Dermis blood vessel endothelial cell (primary cell): ENCODE data around the gene NREP. TPM values are rescaled to one million over a fixed set of nuclear protein-coding genes. Genes with fewer than 3 reads are reported as not detected.

Experiments used
- DNase-seq: peaks from one replicate; pipeline ENCODE4 v3.0.0; 2010
- total RNA-seq: library from RNA; depleted of rRNA; stranded (reverse); fragments of >200 nt; gene quantifications from 2 replicates; pipeline ENCODE4 v1.2.3, GENCODE V29; 2014

Gene NREP
- total RNA-seq, 1 donor from 2014 or later = 39.0 TPM

GRCh38 chr5:111764019-111764418 is 7.0 kb upstream of the NREP start:
- no peak for DNase-seq

GRCh38 chr5:111762895-111763294 is 5.9 kb upstream of the NREP start:
- peak; percentile 15 for DNase-seq

DNA sequence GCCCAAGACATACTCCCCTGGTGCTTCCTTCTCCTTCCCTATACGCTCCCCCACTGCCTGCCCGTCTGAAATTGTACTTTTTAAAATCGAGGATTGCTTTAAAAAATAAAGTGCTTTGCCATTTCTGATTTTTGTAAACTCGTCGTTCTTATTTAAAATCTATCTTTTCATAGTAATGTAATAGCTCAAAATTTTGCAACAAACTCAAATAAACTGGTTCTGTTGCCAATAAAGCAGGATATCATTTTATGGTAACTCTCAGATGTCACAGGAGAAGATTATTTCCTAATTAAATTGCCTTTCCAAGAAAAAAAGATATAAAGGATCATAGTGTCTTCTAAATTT is 1.3 kb upstream of the NREP start:
- no peak for DNase-seq

DNA sequence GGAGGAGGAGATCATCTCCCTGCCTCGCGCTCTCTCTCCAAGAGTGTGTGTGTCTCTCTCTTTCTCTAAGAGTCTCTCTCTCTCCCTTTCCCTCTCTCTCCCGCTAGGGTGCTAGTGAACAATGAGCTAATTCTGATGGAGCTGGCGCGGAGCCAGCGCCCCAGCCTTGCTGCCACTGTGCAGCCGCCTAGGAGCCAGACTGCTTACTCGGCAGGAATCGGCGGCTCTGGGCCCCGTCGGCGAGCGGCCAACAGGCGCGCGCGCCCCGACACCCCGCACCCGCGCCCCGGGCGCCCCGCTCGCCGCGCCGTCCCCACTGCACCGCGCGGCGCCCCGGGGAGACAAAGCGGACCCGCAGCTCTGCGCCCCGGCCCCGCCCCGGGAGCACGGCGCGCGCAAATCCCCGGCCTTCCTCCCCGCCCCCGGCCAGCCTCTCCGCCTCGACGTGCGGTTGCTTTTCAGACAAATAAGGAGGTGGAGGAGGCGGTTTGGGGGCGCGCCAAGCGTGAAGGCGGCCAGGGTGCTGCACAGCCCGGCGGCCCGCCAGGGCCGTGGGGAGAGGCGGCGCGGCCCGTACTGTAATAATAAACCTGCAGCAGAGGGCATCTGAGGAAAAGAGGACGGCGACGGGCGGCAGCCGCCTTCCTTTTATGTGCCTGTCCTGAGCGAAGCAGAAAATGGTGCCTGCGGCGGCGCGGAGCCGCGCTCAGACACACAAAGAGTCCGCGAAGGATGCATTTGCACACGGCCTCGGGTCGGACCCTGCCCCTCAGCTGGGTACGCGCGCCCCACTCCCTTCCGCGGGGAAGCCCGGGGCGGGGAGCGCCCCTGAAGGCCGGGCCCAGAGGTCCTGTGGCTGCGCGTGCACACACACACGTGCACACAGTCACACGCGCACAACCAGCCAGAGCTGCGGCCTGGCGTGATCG is 625 bp upstream of the NREP start:
- DNase-seq = peak; percentile 92

GRCh38 chr5:111755942-111756381 is 1.0 kb downstream of the NREP start:
- peak; percentile 62 for DNase-seq

DNA sequence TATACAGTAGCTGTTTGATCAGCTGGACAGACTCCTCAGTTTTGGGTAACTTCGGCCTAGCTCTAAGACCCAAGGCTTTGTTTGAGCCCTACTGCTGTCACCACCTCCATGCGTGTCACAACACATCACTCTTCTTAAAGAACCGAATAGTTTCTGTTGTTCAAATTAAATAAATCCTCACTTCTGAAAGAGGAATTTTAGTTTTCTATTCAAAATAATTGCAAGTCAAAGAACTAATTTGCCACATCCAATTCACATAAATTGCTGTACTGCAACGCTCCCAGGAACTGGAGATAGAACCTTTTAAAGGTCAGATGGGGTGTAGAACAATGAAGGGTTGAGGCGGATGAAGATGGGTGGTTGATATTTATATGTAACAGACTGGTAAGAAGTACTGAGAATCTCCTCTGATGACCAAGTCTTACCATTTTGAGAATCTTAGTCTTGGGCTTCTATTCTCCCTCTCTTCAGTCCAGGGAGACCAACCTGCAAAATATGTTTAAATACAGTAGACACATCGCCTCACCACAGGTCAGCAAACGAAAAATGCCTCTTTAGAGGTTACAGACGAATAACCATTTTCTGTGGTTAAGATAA is 1.6 kb downstream of the NREP start:
- DNase-seq = peak; percentile 22

GRCh38 chr5:111753884-111754589 is 3.0 kb downstream of the NREP start:
- DNase-seq = no peak

DNA sequence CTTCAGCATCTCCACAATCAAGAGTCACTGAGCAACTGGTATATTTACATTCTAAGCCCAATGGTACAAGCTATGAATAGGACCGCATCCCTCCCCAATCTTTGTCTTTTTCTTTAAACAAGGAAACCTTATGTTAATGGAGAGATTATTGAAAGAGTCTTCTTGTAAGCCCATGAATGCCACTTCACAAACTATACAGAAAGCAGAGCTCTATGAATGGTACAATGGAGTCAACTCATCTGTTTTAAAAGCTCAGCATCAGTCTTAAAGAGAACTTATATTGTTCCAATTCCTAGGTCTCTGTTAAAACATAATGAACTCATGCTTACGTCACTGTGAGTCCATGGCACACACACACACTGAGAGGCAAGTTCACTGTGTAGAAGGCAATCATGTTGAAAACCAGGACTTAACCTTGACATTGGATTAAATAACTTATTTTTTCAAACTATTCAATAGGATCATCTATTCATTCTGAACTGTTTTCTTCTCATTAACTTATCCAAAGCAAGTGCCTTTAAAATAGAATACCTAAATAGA is 4.5 kb downstream of the NREP start:
- no peak for DNase-seq

GRCh38 chr5:111749303-111750026 is 7.5 kb downstream of the NREP start:
- DNase-seq = no peak

- DNase-seq = peak; percentile 85
Measured at GRCh38 chr5:111748304-111748763, 8.7 kb downstream of the NREP start.

DNA sequence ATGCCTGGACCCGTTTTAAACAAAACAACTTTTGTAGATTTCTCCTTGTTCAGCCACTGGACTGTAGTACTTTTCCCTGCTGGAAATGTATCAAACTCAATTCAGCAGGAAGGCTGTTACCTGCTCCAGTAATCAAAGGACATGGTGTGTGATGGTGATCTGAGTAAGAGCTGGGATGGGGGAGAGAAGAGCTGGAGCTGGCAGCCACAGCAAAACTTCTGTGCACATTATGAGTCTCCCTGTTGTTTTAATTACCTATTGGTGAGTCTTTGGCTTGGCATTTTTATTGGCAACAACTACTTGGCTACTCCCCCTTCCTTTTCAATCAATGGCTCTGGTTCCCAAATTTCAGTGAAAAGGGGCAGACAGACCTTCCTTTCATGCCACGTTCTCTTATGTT is 9.7 kb downstream of the NREP start:
- DNase-seq = peak; percentile 7

DNA sequence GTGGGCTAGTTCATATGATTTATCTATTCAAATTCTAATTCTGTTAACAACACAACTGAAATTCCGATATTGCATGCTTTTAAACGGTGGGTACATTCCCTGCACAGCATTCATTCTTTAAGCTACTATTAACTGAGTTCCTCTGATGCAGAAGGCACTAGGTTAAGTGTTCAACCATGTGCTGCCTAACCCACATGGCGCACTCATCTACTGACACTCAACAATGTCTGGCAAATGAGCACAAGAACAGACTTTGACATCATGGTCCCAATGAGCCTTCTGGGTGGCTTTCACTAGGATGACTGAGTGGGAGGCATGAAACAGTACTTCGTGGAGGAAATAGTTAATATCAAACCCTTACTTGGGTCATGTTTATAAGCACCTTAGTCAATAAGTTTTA is 10.2 kb downstream of the NREP start:
- no peak for DNase-seq

DNA sequence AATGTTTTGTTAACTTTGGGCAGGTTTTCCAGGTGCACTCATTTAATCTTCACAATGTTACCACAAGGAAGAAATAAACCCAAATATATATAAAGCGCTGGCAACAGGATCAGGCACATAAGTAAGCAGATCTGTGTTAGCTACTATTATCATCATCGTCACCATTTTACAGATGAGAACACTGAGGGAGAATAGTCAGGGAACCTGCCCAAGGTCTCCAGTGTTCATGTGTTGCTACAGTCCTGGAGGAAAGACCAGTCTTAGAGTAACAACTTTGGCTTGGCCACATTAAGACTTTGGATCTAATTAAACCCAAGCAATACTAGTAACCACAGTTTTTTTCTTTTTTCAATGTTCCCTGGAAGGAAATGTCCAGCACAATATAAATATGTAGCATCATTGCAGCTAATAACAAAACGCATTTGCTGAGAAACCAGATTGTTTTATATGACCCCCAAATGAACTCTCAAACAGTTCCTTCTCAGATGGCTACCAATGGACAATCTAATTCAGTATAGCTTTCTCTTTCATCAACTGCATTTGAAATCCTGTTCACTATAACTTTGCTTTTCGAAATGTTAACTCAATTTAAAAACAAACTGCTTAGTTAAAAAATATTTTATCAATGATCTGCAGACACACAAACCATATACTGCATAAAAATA is 11.8 kb downstream of the NREP start:
- no peak for DNase-seq

DNA sequence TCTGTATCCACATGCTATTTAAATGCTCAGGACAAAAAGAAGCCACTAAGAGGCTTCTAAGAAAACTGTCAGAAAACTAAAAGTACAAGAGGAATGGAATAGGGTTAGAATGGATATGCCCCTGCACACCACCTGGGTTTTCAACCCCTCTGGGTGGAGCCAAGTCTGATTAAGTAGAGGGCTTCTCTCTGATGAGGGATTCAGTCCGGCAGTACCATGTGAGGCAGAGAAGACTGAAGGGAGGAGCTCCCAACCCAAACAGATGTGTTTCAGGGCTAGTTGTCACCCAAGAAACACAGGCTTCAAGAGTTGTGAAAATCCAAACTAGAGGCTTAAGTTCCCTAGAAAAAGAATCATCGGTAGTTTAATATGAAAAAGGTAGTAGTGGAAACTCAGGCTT is 12.5 kb downstream of the NREP start:
- DNase-seq = no peak

GRCh38 chr5:111743988-111744387 is 13.0 kb downstream of the NREP start:
- no peak for DNase-seq

- no peak for DNase-seq
Measured at GRCh38 chr5:111743512-111743911, 13.5 kb downstream of the NREP start.

- peak; percentile 19 for DNase-seq
Measured at GRCh38 chr5:111742177-111742994, 14.6 kb downstream of the NREP start.

GRCh38 chr5:111741278-111741677 is 15.7 kb downstream of the NREP start:
- DNase-seq = no peak

- no peak for DNase-seq
Measured at GRCh38 chr5:111739416-111739815, 17.6 kb downstream of the NREP start.

DNA sequence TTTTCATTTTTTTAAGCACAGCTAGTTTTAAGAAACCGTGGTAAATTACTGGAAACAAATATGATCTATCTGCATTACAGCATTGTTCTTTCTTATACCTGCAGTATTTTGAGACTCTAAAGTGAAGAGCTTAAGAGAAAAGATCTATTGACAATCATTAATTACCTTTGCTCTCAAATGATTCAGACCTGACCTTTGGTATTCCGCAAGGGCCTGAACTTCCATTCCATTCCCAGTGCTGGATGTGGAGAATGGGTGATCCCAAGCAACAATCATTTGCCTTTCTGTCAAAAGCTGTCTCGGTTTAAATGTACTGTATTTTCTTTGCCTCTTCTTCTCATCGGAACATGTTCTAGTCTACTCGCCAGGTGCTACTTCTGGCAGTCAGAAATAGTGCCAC is 18.9 kb downstream of the NREP start:
- DNase-seq = no peak

DNA sequence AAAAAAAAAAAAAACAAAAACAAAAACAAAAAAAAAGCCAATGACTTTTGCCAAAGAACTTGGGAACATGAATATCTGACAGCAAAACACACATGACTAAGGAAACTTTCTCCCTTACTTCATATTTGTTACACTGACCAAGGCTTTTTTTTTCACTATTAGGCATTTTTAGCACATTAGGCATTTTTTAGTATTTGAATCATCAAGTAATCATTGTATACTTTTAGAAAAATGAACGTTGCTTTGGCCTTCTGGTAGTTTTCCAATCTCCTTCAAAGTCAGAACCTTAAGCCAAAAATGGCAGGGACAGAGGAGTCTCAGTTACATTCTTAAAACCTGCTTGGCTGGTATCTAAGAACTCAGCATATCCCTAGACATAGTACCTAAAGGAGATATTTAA is 19.3 kb downstream of the NREP start:
- DNase-seq = no peak
